Suprapubic skin (tissue), 4 donors: ENCODE results near the gene MAST2. TPM values are rescaled to one million over a fixed set of nuclear protein-coding genes. Genes with fewer than 3 reads are reported as not detected.

Experiments used
- DNase-seq, 2 donors: peaks; one replicate each; pipeline ENCODE4 v3.0.0-alpha.2; 2019; ENCODE audit warnings: low spot score in 2 of 2
- H3K27ac ChIP-seq: fragments of 200-600 bp; sonication (generic); one replicate; pipeline ENCODE4 v1.5.1; 2019
- H3K27me3 ChIP-seq: fragments of 200-600 bp; sonication (generic); one replicate; pipeline ENCODE4 v1.5.1; 2019
- H3K36me3 ChIP-seq: fragments of 200-600 bp; sonication (generic); one replicate; pipeline ENCODE4 v1.5.1; 2019
- H3K4me1 ChIP-seq: fragments of 200-600 bp; sonication (generic); one replicate; pipeline ENCODE4 v1.5.1; 2019
- H3K4me3 ChIP-seq: fragments of 200-600 bp; sonication (generic); one replicate; pipeline ENCODE4 v1.5.1; 2019; ENCODE audit warnings: mild to moderate bottlenecking
- H3K9me3 ChIP-seq: fragments of 200-600 bp; sonication (generic); one replicate; pipeline ENCODE4 v1.5.1; 2019
- CTCF ChIP-seq, 2 donors: fragments of 200-600 bp in 1 of 2; fragments of 450-650 bp in 1 of 2; sonication (generic) in 1 of 2; IDR thresholded peaks; one replicate each; pipeline ENCODE4 v1.5.1; 2016 to 2019; ENCODE audit warnings: antibody characterized with exemption in 2 of 2, mild to moderate bottlenecking in 1 of 2, moderate library complexity in 1 of 2
- EP300 ChIP-seq: sonication (generic); formaldehyde crosslinking; IDR thresholded peaks from one replicate; pipeline ENCODE4 v1.6.1; 2017; ENCODE audit warnings: antibody characterized with exemption
- POLR2A ChIP-seq, 2 donors: fragments of 450-650 bp; IDR thresholded peaks; one replicate each; pipeline ENCODE4 v1.6.1; 2017; ENCODE audit warnings: antibody characterized with exemption in 2 of 2, mild to moderate bottlenecking in 2 of 2, moderate library complexity in 2 of 2
- POLR2AphosphoS5 ChIP-seq, 3 donors: sonication (generic); formaldehyde crosslinking; IDR thresholded peaks; one replicate each; pipeline ENCODE4 v1.6.1; 2017; ENCODE audit warnings: antibody characterized with exemption in 3 of 3
- WGBS: methylation state at CpG from one replicate; pipeline ENCODE4 v1.1.5; 2018; 5-methylcytosine and 5-hydroxymethylcytosine counted together
- total RNA-seq, 4 donors: library from RNA; depleted of rRNA; stranded (reverse); fragments of >200 nt; gene quantifications; one replicate each; pipeline ENCODE4 v1.1.0, GENCODE V29; 2016

Gene MAST2
- total RNA-seq, 4 donors from 2014 or later: 15.4 to 21.6 (median 20.1) TPM

- no peak overlapping the region for H3K4me3 ChIP-seq
Measured at GRCh38 chr1:45876000-45876617, 72.7 kb downstream of the MAST2 start.

GRCh38 chr1:45877264-45877663, 73.9 kb downstream of the MAST2 start:
- no peaks in the 10 kb centered on the region for H3K36me3 ChIP-seq
- peaks cover 4% of the 10 kb centered on the region for H3K4me1 ChIP-seq
- H3K9me3 ChIP-seq: no peaks in the 10 kb centered on the region
- 94% methylated on average over 4 of the region's 4 CpGs for WGBS
- TF ChIP-seq POLR2AphosphoS5 (IDR thresholded peaks at IDR 0.05): no peak
- TF ChIP-seq CTCF (IDR thresholded peaks at IDR 0.05): no peak
- TF ChIP-seq POLR2A (IDR thresholded peaks at IDR 0.05): no peak
- TF ChIP-seq EP300: no peak
- no peaks in the 10 kb centered on the region for H3K27me3 ChIP-seq
- no peak overlapping the region for H3K27ac ChIP-seq
- no peak for DNase-seq
- no peak overlapping the region for H3K4me3 ChIP-seq

More at GRCh38 chr1:45876000-45876617, 72.7 kb downstream of the MAST2 start:
- H3K36me3 ChIP-seq: no peaks in the 10 kb centered on the region
- H3K27ac ChIP-seq: no peak overlapping the region
- no peaks in the 10 kb centered on the region for H3K27me3 ChIP-seq
- no peak for DNase-seq
- TF ChIP-seq POLR2AphosphoS5 (IDR thresholded peaks at IDR 0.05) (no peak), POLR2A (IDR thresholded peaks at IDR 0.05) (no peak), EP300 (no peak), CTCF (IDR thresholded peaks at IDR 0.05) (no peak)
- H3K4me1 ChIP-seq: no peaks in the 10 kb centered on the region
- WGBS: 67% methylated on average over 2 of the region's 2 CpGs
- H3K9me3 ChIP-seq: no peaks in the 10 kb centered on the region

- Histone ChIP-seq H3K27me3 (no peaks in the 10 kb centered on the region), H3K4me1 (peaks cover 4% of the 10 kb centered on the region), H3K27ac (no peak overlapping the region), H3K9me3 (no peaks in the 10 kb centered on the region), H3K36me3 (no peaks in the 10 kb centered on the region), H3K4me3 (no peak overlapping the region)
- WGBS: 89% methylated on average over 4 of the region's 4 CpGs
- TF ChIP-seq POLR2AphosphoS5 (IDR thresholded peaks at IDR 0.05) (no peak), POLR2A (IDR thresholded peaks at IDR 0.05) (no peak), EP300 (no peak), CTCF (IDR thresholded peaks at IDR 0.05) (no peak)
- DNase-seq: no peak
Measured at GRCh38 chr1:45879885-45880598, 76.6 kb downstream of the MAST2 start.

GRCh38 chr1:45880930-45881329, 77.5 kb downstream of the MAST2 start:
- H3K9me3 ChIP-seq: no peaks in the 10 kb centered on the region
- no peaks in the 10 kb centered on the region for H3K36me3 ChIP-seq
- no peaks in the 10 kb centered on the region for H3K27me3 ChIP-seq
- H3K27ac ChIP-seq: no peak overlapping the region
- 87% methylated on average over 3 of the region's 3 CpGs for WGBS
- no peak for DNase-seq
- no peak overlapping the region for H3K4me3 ChIP-seq
- TF ChIP-seq POLR2A (IDR thresholded peaks at IDR 0.05) (no peak), EP300 (no peak), CTCF (IDR thresholded peaks at IDR 0.05) (no peak), POLR2AphosphoS5 (IDR thresholded peaks at IDR 0.05) (no peak)
- H3K4me1 ChIP-seq: peaks cover 4% of the 10 kb centered on the region

GRCh38 chr1:45883658-45884057, 80.2 kb downstream of the MAST2 start:
- Histone ChIP-seq H3K27ac (no peak overlapping the region), H3K4me1 (peaks cover 4% of the 10 kb centered on the region), H3K36me3 (no peaks in the 10 kb centered on the region), H3K9me3 (no peaks in the 10 kb centered on the region), H3K27me3 (no peaks in the 10 kb centered on the region), H3K4me3 (no peak overlapping the region)
- WGBS: 88% methylated on average over 1 of the region's 1 CpG
- no peak for DNase-seq
- TF ChIP-seq POLR2AphosphoS5 (IDR thresholded peaks at IDR 0.05) (no peak), EP300 (no peak), POLR2A (IDR thresholded peaks at IDR 0.05) (no peak)
